ENCODE measurements around the gene NEMP1.
A peak's percentile ranks its signal among the peaks of the same experiment; 100 is the strongest.

Gene NEMP1

DNA sequence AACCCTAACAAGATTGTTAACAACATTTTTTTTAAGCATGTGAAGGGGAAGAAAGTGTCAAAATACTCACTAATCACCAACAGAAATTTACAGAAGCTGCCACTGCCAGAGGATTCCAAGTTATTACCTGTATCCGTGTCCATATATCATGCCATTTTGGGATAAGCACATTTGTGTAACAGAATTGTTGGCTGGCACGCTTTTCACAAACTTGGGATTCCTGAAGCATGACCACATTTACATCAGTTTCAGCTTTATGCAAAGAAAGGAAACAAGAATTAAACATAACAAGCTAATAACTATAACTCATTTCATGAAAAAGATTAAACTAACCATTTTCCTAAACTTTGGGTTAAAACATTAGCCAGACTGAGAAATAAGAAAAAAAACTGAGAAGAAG is 5.9 kb downstream of the NEMP1 start:
- ATAC-seq = no peak
- TF ChIP-seq CSDC2 (CRISPR knock-in tag; IDR thresholded peaks at IDR 0.05) (no peak), ZNF565 (CRISPR knock-in tag; conservative IDR thresholded peaks at IDR 0.05; ENCODE audit: low read depth) (no peak), ISL1 (CRISPR knock-in tag; IDR thresholded peaks at IDR 0.05) (no peak), SNAI2 (CRISPR knock-in tag; IDR thresholded peaks at IDR 0.05) (no peak)

GRCh38 chr12:57069523-57069922 is 9.1 kb downstream of the NEMP1 start:
- ATAC-seq = peak; percentile 99
- TF ChIP-seq ZFP30 (CRISPR knock-in tag; IDR thresholded peaks at IDR 0.05) = no peak
- TF ChIP-seq, protein P1, sequence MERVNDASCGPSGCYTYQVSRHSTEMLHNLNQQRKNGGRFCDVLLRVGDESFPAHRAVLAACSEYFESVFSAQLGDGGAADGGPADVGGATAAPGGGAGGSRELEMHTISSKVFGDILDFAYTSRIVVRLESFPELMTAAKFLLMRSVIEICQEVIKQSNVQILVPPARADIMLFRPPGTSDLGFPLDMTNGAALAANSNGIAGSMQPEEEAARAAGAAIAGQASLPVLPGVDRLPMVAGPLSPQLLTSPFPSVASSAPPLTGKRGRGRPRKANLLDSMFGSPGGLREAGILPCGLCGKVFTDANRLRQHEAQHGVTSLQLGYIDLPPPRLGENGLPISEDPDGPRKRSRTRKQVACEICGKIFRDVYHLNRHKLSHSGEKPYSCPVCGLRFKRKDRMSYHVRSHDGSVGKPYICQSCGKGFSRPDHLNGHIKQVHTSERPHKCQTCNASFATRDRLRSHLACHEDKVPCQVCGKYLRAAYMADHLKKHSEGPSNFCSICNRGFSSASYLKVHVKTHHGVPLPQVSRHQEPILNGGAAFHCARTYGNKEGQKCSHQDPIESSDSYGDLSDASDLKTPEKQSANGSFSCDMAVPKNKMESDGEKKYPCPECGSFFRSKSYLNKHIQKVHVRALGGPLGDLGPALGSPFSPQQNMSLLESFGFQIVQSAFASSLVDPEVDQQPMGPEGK (CRISPR knock-in tag; IDR thresholded peaks at IDR 0.05; ENCODE audit: borderline replicate concordance) = no peak
- TF ChIP-seq RARB (CRISPR knock-in tag; IDR thresholded peaks at IDR 0.05) = no peak
- no peak for TF ChIP-seq ZFP3 (CRISPR knock-in tag; IDR thresholded peaks at IDR 0.05)
- no peak for TF ChIP-seq ARNTL (CRISPR knock-in tag; IDR thresholded peaks at IDR 0.05; ENCODE audit: borderline replicate concordance, low read depth)
- TF ChIP-seq ZNF70 (CRISPR knock-in tag; IDR thresholded peaks at IDR 0.05) = no peak
- TF ChIP-seq TOX (CRISPR knock-in tag; IDR thresholded peaks at IDR 0.05; ENCODE audit: borderline replicate concordance) = no peak

DNA sequence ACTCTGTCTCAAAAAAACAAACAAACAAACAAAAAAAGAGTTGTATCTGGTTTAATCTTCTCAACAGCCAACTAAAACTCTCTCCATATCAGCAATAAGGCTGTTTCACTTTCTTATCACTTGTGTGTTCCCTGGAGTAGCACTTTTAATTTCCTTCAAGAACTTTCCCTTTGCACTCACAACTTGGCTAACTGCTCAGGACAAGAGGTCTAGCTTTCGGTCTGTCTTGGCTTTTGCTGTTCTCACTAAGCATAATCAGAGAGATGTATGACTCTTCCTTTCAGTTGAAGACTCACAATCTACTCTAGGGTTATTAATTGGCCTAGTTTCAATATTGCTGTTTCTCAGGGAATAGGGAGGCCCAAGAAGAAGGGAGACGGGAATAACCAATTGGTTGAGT is 12.3 kb downstream of the NEMP1 start:
- TF ChIP-seq, protein P1 (CRISPR knock-in tag; IDR thresholded peaks at IDR 0.05; ENCODE audit: borderline replicate concordance) = no peak
- TF ChIP-seq, protein P2, sequence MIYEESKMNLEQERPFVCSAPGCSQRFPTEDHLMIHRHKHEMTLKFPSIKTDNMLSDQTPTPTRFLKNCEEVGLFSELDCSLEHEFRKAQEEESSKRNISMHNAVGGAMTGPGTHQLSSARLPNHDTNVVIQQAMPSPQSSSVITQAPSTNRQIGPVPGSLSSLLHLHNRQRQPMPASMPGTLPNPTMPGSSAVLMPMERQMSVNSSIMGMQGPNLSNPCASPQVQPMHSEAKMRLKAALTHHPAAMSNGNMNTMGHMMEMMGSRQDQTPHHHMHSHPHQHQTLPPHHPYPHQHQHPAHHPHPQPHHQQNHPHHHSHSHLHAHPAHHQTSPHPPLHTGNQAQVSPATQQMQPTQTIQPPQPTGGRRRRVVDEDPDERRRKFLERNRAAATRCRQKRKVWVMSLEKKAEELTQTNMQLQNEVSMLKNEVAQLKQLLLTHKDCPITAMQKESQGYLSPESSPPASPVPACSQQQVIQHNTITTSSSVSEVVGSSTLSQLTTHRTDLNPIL (CRISPR knock-in tag; IDR thresholded peaks at IDR 0.05; ENCODE audit: low read depth) = no peak
- TF ChIP-seq ZNF565 (CRISPR knock-in tag; conservative IDR thresholded peaks at IDR 0.05; ENCODE audit: low read depth) = no peak
- no peak for TF ChIP-seq ZFP30 (CRISPR knock-in tag; IDR thresholded peaks at IDR 0.05)
- TF ChIP-seq ARNTL (CRISPR knock-in tag; IDR thresholded peaks at IDR 0.05; ENCODE audit: borderline replicate concordance, low read depth) = no peak
- no peak for TF ChIP-seq ZNF70 (CRISPR knock-in tag; IDR thresholded peaks at IDR 0.05)
- no peak for TF ChIP-seq ESRRG (CRISPR knock-in tag; IDR thresholded peaks at IDR 0.05)
- TF ChIP-seq TSHZ2 (CRISPR knock-in tag; IDR thresholded peaks at IDR 0.05) = no peak
- ATAC-seq = no peak

DNA sequence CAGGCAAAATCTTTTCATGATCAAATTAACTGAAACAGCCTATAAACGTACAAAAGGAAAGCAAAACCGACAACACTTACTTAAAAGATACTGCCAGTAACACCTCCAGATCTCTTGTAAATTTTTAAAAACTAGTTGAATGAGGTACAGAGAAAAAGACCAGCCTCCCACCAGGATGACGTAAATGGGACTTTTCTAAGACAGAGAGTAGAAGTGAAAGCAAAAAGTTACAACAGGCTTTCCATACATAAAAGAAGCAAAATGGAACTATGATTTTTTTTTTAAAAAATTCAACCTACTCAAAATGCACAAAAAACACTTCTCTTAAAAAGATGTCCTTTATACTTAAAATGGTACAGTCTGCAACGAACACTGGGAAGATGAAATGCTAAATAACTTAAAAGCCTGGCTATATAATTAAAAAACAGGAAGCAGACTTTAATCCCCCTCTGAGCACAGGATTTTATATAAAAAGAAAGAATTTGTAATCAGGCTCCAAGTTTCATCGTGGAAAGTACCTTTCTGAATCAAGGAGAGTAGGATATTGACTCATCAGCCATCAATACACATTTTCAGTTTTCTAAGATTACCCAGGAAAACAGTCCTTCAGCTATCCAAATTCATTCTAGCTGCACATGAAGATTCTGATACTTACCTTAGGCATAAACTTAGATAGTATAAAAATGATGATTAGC is 14.5 kb downstream of the NEMP1 start:
- ATAC-seq = no peak
- no peak for TF ChIP-seq CSDC2 (CRISPR knock-in tag; IDR thresholded peaks at IDR 0.05)
- no peak for TF ChIP-seq ZC3H10 (CRISPR knock-in tag; IDR thresholded peaks at IDR 0.05)
- no peak for TF ChIP-seq ARNTL (CRISPR knock-in tag; IDR thresholded peaks at IDR 0.05; ENCODE audit: borderline replicate concordance, low read depth)
- no peak for TF ChIP-seq TSHZ2 (CRISPR knock-in tag; IDR thresholded peaks at IDR 0.05)
- no peak for TF ChIP-seq BACH2 (CRISPR knock-in tag; IDR thresholded peaks at IDR 0.05; ENCODE audit: borderline replicate concordance)
- TF ChIP-seq, protein P3, sequence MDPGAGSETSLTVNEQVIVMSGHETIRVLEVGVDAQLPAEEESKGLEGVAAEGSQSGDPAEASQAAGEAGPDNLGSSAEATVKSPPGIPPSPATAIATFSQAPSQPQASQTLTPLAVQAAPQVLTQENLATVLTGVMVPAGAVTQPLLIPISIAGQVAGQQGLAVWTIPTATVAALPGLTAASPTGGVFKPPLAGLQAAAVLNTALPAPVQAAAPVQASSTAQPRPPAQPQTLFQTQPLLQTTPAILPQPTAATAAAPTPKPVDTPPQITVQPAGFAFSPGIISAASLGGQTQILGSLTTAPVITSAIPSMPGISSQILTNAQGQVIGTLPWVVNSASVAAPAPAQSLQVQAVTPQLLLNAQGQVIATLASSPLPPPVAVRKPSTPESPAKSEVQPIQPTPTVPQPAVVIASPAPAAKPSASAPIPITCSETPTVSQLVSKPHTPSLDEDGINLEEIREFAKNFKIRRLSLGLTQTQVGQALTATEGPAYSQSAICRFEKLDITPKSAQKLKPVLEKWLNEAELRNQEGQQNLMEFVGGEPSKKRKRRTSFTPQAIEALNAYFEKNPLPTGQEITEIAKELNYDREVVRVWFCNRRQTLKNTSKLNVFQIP (CRISPR knock-in tag; IDR thresholded peaks at IDR 0.05; ENCODE audit: borderline replicate concordance, low read depth) = no peak
- TF ChIP-seq ZNF8 (CRISPR knock-in tag; IDR thresholded peaks at IDR 0.05) = no peak
- no peak for TF ChIP-seq CSRNP3 (CRISPR knock-in tag; IDR thresholded peaks at IDR 0.05)
- TF ChIP-seq ZFP30 (CRISPR knock-in tag; IDR thresholded peaks at IDR 0.05) = no peak
- no peak for TF ChIP-seq SNAI2 (CRISPR knock-in tag; IDR thresholded peaks at IDR 0.05)
- no peak for TF ChIP-seq TCF4 (CRISPR knock-in tag; IDR thresholded peaks at IDR 0.05; ENCODE audit: borderline replicate concordance)
- no peak for TF ChIP-seq ZNF70 (CRISPR knock-in tag; IDR thresholded peaks at IDR 0.05)
- TF ChIP-seq ZFP3 (CRISPR knock-in tag; IDR thresholded peaks at IDR 0.05) = no peak
- no peak for TF ChIP-seq ESRRG (CRISPR knock-in tag; IDR thresholded peaks at IDR 0.05)
- no peak for TF ChIP-seq ISL1 (CRISPR knock-in tag; IDR thresholded peaks at IDR 0.05)

Measured in SK-N-SH treated with all-trans-retinoic acid at 6 μM for 48 hours (cell line).